A549 (cell line): ENCODE data around the gene SHISA6.

Experiments
- CHD2 ChIP-seq: fragments of 150-350 bp; IDR thresholded peaks from 2 replicates; pipeline ENCODE4 v1.6.1; 2014; ENCODE audit warnings: low read length; ENCODE audit not compliant: partially characterized antibody
- CTCF ChIP-seq: fragments of >200 bp; sonication (Bioruptor Twin); formaldehyde crosslinking; IDR thresholded peaks from 3 replicates; pipeline ENCODE4 v1.5.1; 2016
- HEYL ChIP-seq: fragments of 250-450 bp; sonication (Bioruptor Pico); IDR thresholded peaks from 2 replicates; pipeline ENCODE4 v1.8.0; 2021; ENCODE audit warnings: mild to moderate bottlenecking, moderate library complexity
- JUN ChIP-seq, 2 experiments: fragments of >200 bp; sonication (Bioruptor Twin); formaldehyde crosslinking; IDR thresholded peaks; 2 replicates in 1 of 2; 3 replicates in 1 of 2; pipeline ENCODE4 v1.6.1; 2016 to 2017
- PHF8 ChIP-seq: fragments of 200-600 bp; sonication (generic); IDR thresholded peaks from 2 replicates; pipeline ENCODE4 v1.6.1; 2016; ENCODE audit warnings: low read depth, mild to moderate bottlenecking, antibody characterized with exemption, moderate library complexity, borderline replicate concordance
- POLR2A ChIP-seq: IDR thresholded peaks from 2 replicates; pipeline ENCODE4 v1.6.1; 2012; ENCODE audit warnings: mild to moderate bottlenecking, low read length
- RCOR1 ChIP-seq: fragments of 150-350 bp; IDR thresholded peaks from 2 replicates; pipeline ENCODE4 v1.6.1; 2014; ENCODE audit warnings: antibody characterized with exemption, low read length, low read depth
- REST ChIP-seq: fragments of 200-600 bp; sonication (generic); IDR thresholded peaks from 2 replicates; pipeline ENCODE4 v1.6.1; 2016; ENCODE audit warnings: antibody characterized with exemption, mild to moderate bottlenecking, moderate library complexity
- SMC3 ChIP-seq: fragments of >200 bp; sonication (Bioruptor Twin); formaldehyde crosslinking; IDR thresholded peaks from 3 replicates; pipeline ENCODE4 v1.6.1; 2018; ENCODE audit warnings: inconsistent platforms
- ZFP36 ChIP-seq: fragments of 450-650 bp; IDR thresholded peaks from 2 replicates; pipeline ENCODE4 v1.6.1; 2014; ENCODE audit warnings: borderline replicate concordance; ENCODE audit not compliant: partially characterized antibody

- no peak for TF ChIP-seq REST
- no peak for TF ChIP-seq CHD2
- no peak for TF ChIP-seq PHF8
- TF ChIP-seq CTCF: no peak
- TF ChIP-seq RCOR1: no peak
- TF ChIP-seq JUN (IDR thresholded peaks at IDR 0.05): no peak
- TF ChIP-seq SMC3: no peak
- no peak for TF ChIP-seq POLR2A
- TF ChIP-seq ZFP36: no peak
- no peak for TF ChIP-seq HEYL
These were observed 142.1 kb downstream of the SHISA6 start for GRCh38 chr17:11383157-11383556.
